ENCODE measurements around the gene HSD17B2.

DNA sequence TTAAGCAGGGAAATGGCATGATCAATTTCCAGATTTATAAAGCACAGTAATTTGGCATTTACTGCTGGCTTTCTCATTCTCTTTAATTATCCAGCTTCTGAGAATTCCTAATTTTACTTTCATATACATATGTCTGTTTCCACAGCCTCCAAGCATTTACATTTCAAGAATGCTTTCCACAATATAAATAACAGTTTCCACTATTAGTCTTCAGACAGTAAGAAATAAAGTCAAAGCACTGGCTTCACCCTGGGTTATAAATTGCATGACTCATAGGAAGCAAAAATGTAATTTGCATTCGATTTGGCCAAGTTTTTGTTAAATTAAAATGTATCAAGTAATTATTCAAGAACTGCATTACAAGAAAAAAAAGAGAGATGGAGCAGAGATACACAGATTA lies 81.5 kb downstream of the HSD17B2 start:
- TF ChIP-seq, protein P1, sequence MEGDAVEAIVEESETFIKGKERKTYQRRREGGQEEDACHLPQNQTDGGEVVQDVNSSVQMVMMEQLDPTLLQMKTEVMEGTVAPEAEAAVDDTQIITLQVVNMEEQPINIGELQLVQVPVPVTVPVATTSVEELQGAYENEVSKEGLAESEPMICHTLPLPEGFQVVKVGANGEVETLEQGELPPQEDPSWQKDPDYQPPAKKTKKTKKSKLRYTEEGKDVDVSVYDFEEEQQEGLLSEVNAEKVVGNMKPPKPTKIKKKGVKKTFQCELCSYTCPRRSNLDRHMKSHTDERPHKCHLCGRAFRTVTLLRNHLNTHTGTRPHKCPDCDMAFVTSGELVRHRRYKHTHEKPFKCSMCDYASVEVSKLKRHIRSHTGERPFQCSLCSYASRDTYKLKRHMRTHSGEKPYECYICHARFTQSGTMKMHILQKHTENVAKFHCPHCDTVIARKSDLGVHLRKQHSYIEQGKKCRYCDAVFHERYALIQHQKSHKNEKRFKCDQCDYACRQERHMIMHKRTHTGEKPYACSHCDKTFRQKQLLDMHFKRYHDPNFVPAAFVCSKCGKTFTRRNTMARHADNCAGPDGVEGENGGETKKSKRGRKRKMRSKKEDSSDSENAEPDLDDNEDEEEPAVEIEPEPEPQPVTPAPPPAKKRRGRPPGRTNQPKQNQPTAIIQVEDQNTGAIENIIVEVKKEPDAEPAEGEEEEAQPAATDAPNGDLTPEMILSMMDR (conservative IDR thresholded peaks at IDR 0.05 in 1 of 2, IDR thresholded peaks at IDR 0.05 in 1 of 2; ENCODE audit: low read depth in 1 of 2, low read length in 2 of 2), result no peak
- TF ChIP-seq EZH2 (IDR thresholded peaks at IDR 0.05; ENCODE audit: low read length, missing control alignments), result no peak
